ENCODE results near the gene L3MBTL2.
A peak's percentile ranks its signal among the peaks of the same experiment; 100 is the strongest.

L3MBTL2 gene

GRCh38 chr22:41201141-41201540 is 4.0 kb upstream of the L3MBTL2 start:
- WGBS (ENCODE audit: extremely low coverage, insufficient coverage, insufficient read length) = no CpG with 5 or more reads among the region's 10 CpGs
- Histone ChIP-seq H3K79me1 (ENCODE audit: low read length) (peaks cover 3% of the 10 kb centered on the region), H3K4me2 (ENCODE audit: low read length) (no peak overlapping the region), H4K91ac (ENCODE audit: low read depth, low read length) (no peak overlapping the region), H3K4me1 (ENCODE audit: control insufficient read depth in 1 of 2, insufficient read depth in 2 of 2, low read length in 2 of 2) (peaks cover 10 to 13% of the 10 kb centered on the region in 2 experiments), H3K4ac (ENCODE audit: low read depth, low read length) (no peak overlapping the region), H2AK5ac (ENCODE audit: low read length) (no peak overlapping the region), H3K9me3 (ENCODE audit: insufficient read depth, low read depth, low read length) (no peaks in the 10 kb centered on the region), H4K8ac (ENCODE audit: low read depth, low read length) (no peak overlapping the region), H3K27ac (ENCODE audit: low read depth, low read length) (no peak overlapping the region), H4K12ac (ENCODE audit: low read depth, low read length) (no peak overlapping the region), H3K9ac (ENCODE audit: low read length) (no peak overlapping the region), H3K23ac (ENCODE audit: low read length) (no peak overlapping the region), H2BK12ac (ENCODE audit: low read length) (no peak overlapping the region), H3K14ac (ENCODE audit: low read length) (no peak overlapping the region), H3K27me3 (ENCODE audit: insufficient read depth, low read length) (peaks cover 5% of the 10 kb centered on the region), H2BK120ac (ENCODE audit: insufficient read depth, low read length, poor library complexity) (no peak overlapping the region), H3K36me3 (ENCODE audit: control insufficient read depth in 1 of 2, insufficient read depth in 2 of 2, low read length in 2 of 2) (no peaks in the 10 kb centered on the region), H3K79me2 (ENCODE audit: control insufficient read depth, insufficient read depth, low read length, poor library complexity) (peaks cover 3% of the 10 kb centered on the region), H3K18ac (ENCODE audit: low read length) (no peak overlapping the region), H2BK5ac (ENCODE audit: low read depth, low read length, poor library complexity) (no peak overlapping the region), H3K4me3 (ENCODE audit: low read depth, low read length) (no peak overlapping the region), H2AFZ (ENCODE audit: insufficient read depth, low read length, poor library complexity) (no peak overlapping the region)
- peak; percentile 29 to 70 for DNase-seq

GRCh38 chr22:41203118-41203517 is 2.0 kb upstream of the L3MBTL2 start:
- no peak overlapping the region for H2BK5ac ChIP-seq (ENCODE audit: low read depth, low read length, poor library complexity)
- H3K36me3 ChIP-seq (ENCODE audit: control insufficient read depth in 1 of 2, insufficient read depth in 2 of 2, low read length in 2 of 2) = no peaks in the 10 kb centered on the region
- H3K79me2 ChIP-seq (ENCODE audit: control insufficient read depth, insufficient read depth, low read length, poor library complexity) = peaks cover 3% of the 10 kb centered on the region
- H3K79me1 ChIP-seq (ENCODE audit: low read length) = peaks cover 3% of the 10 kb centered on the region
- DNase-seq = no peak
- no peaks in the 10 kb centered on the region for H3K27me3 ChIP-seq (ENCODE audit: insufficient read depth, low read length)
- no peak overlapping the region for H3K4ac ChIP-seq (ENCODE audit: low read depth, low read length)
- peaks cover 4 to 8% of the 10 kb centered on the region in 2 experiments for H3K4me1 ChIP-seq (ENCODE audit: control insufficient read depth in 1 of 2, insufficient read depth in 2 of 2, low read length in 2 of 2)
- H3K14ac ChIP-seq (ENCODE audit: low read length) = no peak overlapping the region
- no peak overlapping the region for H3K23ac ChIP-seq (ENCODE audit: low read length)
- H3K18ac ChIP-seq (ENCODE audit: low read length) = no peak overlapping the region
- H4K12ac ChIP-seq (ENCODE audit: low read depth, low read length) = no peak overlapping the region
- H2BK120ac ChIP-seq (ENCODE audit: insufficient read depth, low read length, poor library complexity) = no peak overlapping the region
- no peak overlapping the region for H4K91ac ChIP-seq (ENCODE audit: low read depth, low read length)
- no peak overlapping the region for H2AFZ ChIP-seq (ENCODE audit: insufficient read depth, low read length, poor library complexity)
- H2BK12ac ChIP-seq (ENCODE audit: low read length) = no peak overlapping the region
- no peak overlapping the region for H2AK5ac ChIP-seq (ENCODE audit: low read length)
- no peak overlapping the region for H3K4me2 ChIP-seq (ENCODE audit: low read length)
- no peak overlapping the region for H3K9ac ChIP-seq (ENCODE audit: low read length)
- no peak overlapping the region for H4K8ac ChIP-seq (ENCODE audit: low read depth, low read length)
- H3K4me3 ChIP-seq (ENCODE audit: low read depth, low read length) = no peak overlapping the region
- H3K27ac ChIP-seq (ENCODE audit: low read depth, low read length) = no peak overlapping the region
- no peaks in the 10 kb centered on the region for H3K9me3 ChIP-seq (ENCODE audit: insufficient read depth, low read depth, low read length)
- WGBS (ENCODE audit: extremely low coverage, insufficient coverage, insufficient read length) = no CpG with 5 or more reads among the region's 2 CpGs

GRCh38 chr22:41204066-41204465 is 1.0 kb upstream of the L3MBTL2 start:
- H4K91ac ChIP-seq (ENCODE audit: low read depth, low read length) = no peak overlapping the region
- no peak overlapping the region for H2AK5ac ChIP-seq (ENCODE audit: low read length)
- no peak overlapping the region for H3K23ac ChIP-seq (ENCODE audit: low read length)
- no peaks in the 10 kb centered on the region for H3K36me3 ChIP-seq (ENCODE audit: control insufficient read depth in 1 of 2, insufficient read depth in 2 of 2, low read length in 2 of 2)
- no peak for DNase-seq
- H3K4me3 ChIP-seq (ENCODE audit: low read depth, low read length) = no peak overlapping the region
- H3K4ac ChIP-seq (ENCODE audit: low read depth, low read length) = no peak overlapping the region
- peaks cover 3% of the 10 kb centered on the region for H3K79me2 ChIP-seq (ENCODE audit: control insufficient read depth, insufficient read depth, low read length, poor library complexity)
- no peak overlapping the region for H3K18ac ChIP-seq (ENCODE audit: low read length)
- no peak overlapping the region for H3K14ac ChIP-seq (ENCODE audit: low read length)
- no peak overlapping the region for H3K9ac ChIP-seq (ENCODE audit: low read length)
- H2BK12ac ChIP-seq (ENCODE audit: low read length) = no peak overlapping the region
- WGBS (ENCODE audit: extremely low coverage, insufficient coverage, insufficient read length) = no CpG with 5 or more reads among the region's 6 CpGs
- H4K12ac ChIP-seq (ENCODE audit: low read depth, low read length) = no peak overlapping the region
- no peak overlapping the region for H2AFZ ChIP-seq (ENCODE audit: insufficient read depth, low read length, poor library complexity)
- peaks cover 3% of the 10 kb centered on the region for H3K79me1 ChIP-seq (ENCODE audit: low read length)
- no peak overlapping the region for H2BK5ac ChIP-seq (ENCODE audit: low read depth, low read length, poor library complexity)
- no peak overlapping the region for H2BK120ac ChIP-seq (ENCODE audit: insufficient read depth, low read length, poor library complexity)
- no peak overlapping the region for H3K27ac ChIP-seq (ENCODE audit: low read depth, low read length)
- H3K4me1 ChIP-seq (ENCODE audit: control insufficient read depth in 1 of 2, insufficient read depth in 2 of 2, low read length in 2 of 2) = peaks cover 4 to 6% of the 10 kb centered on the region in 2 experiments
- H3K4me2 ChIP-seq (ENCODE audit: low read length) = no peak overlapping the region
- H3K27me3 ChIP-seq (ENCODE audit: insufficient read depth, low read length) = no peaks in the 10 kb centered on the region
- no peaks in the 10 kb centered on the region for H3K9me3 ChIP-seq (ENCODE audit: insufficient read depth, low read depth, low read length)
- no peak overlapping the region for H4K8ac ChIP-seq (ENCODE audit: low read depth, low read length)

GRCh38 chr22:41206719-41207118 is 1.6 kb downstream of the L3MBTL2 start:
- Histone ChIP-seq H2BK120ac (ENCODE audit: insufficient read depth, low read length, poor library complexity) (no peak overlapping the region), H2AK5ac (ENCODE audit: low read length) (no peak overlapping the region), H3K79me2 (ENCODE audit: control insufficient read depth, insufficient read depth, low read length, poor library complexity) (peaks cover 3% of the 10 kb centered on the region), H4K8ac (ENCODE audit: low read depth, low read length) (no peak overlapping the region), H2BK12ac (ENCODE audit: low read length) (no peak overlapping the region), H3K9ac (ENCODE audit: low read length) (no peak overlapping the region), H2AFZ (ENCODE audit: insufficient read depth, low read length, poor library complexity) (no peak overlapping the region), H3K18ac (ENCODE audit: low read length) (no peak overlapping the region), H2BK5ac (ENCODE audit: low read depth, low read length, poor library complexity) (no peak overlapping the region), H3K23ac (ENCODE audit: low read length) (no peak overlapping the region), H3K27ac (ENCODE audit: low read depth, low read length) (no peak overlapping the region), H3K36me3 (ENCODE audit: control insufficient read depth in 1 of 2, insufficient read depth in 2 of 2, low read length in 2 of 2) (peaks cover 10 to 11% of the 10 kb centered on the region in 2 experiments), H3K14ac (ENCODE audit: low read length) (no peak overlapping the region), H3K9me3 (ENCODE audit: insufficient read depth, low read depth, low read length) (no peaks in the 10 kb centered on the region), H3K27me3 (ENCODE audit: insufficient read depth, low read length) (no peaks in the 10 kb centered on the region), H3K4me2 (ENCODE audit: low read length) (no peak overlapping the region), H3K4me1 (ENCODE audit: control insufficient read depth in 1 of 2, insufficient read depth in 2 of 2, low read length in 2 of 2) (peaks cover 4 to 6% of the 10 kb centered on the region in 2 experiments), H4K91ac (ENCODE audit: low read depth, low read length) (no peak overlapping the region), H4K12ac (ENCODE audit: low read depth, low read length) (no peak overlapping the region), H3K79me1 (ENCODE audit: low read length) (peaks cover 3% of the 10 kb centered on the region), H3K4ac (ENCODE audit: low read depth, low read length) (no peak overlapping the region), H3K4me3 (ENCODE audit: low read depth, low read length) (no peak overlapping the region)
- DNase-seq = no peak
- whole genome bisulfite sequencing (ENCODE audit: extremely low coverage, insufficient coverage, insufficient read length) = no CpG with 5 or more reads among the region's 9 CpGs
